HG03103 (cell line): ENCODE measurements around the gene GLB1L2.
"Not testable (repeated sequence)": the region's sequence is repeated elsewhere in the genome, so short reads cannot be mapped to it uniquely, and the experiment has no call there.

ENCODE experiments used
- ATAC-seq: cut with Tn5 transposase; IDR thresholded peaks from one replicate; pipeline ENCODE4 v1.9.1; 2021; ENCODE audit warnings: low read depth; ENCODE audit not compliant: unreplicated experiment

The GLB1L2 gene

DNA sequence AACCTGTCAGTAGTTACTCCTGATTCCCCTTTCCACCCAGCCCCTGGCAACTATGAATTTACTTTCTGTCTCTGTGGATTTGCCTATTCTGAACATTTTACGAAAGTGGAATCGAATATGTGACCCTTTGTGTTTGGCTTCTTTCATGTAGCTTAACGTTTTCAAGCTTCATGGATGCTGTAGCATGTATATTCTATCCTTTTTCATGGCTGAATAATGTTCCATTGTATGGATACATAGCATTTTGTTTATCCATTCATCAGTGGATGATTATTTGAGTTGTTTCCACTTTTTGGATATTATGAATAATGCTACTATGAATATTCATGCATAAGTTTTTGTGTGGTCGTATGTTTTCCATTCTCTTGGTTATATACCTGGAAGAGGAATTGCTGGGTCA is 9.2 kb upstream of the GLB1L2 start:
- ATAC-seq: no peak

DNA sequence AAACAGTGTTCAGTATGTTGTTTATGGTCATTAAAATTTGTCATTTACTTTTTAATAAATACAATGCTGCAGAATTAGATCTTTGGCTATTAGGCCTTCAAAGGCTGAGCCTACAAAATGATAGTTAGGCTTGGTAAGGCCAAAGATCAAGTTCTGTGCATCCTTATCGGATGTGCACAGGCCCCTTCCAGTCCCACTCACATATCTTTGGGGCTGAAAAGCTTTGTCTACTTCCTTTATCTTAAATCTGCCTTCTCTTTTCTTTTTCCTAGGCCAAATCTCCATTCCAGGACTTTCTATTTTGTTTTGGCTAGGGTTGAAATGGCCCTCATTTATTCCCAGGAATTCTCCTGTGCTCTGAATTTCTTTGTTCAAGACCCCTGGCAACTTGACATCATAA is 3.4 kb upstream of the GLB1L2 start:
- ATAC-seq: no peak

DNA sequence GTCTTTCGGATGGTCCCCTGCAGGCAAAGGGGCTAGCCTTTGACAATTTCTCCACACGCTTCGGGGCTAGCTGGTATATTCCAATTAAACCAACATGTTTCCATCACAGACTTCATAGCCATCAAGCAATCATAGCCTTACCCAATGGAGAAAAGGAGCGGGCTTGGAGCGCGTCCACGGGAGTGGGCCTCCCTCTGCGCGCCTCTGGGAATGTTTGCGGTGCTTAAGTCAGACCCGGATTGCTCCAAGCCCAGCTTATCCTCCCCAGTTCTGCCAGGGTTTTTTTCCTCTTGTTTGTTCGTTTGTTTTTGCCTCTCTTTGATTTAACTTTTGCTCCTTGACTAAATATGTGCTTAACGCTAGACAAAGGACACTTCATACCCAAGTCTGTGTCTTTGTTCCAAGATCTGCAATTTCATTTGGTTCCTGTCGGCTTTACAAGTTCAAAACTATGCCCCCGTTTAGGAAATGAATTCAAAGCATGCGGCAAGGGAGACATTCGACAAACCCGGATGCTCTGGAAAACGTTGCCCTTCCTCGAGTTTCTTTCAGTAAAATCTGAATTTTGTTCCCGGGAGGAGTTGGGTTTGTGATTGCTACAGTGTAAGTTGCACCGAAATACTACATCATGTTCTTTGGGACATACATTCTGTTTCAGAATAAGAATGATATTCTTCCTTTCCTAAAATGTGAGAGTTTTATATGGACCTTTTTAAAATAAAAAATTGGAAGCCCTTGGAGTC is 1.0 kb upstream of the GLB1L2 start:
- no peak for ATAC-seq

DNA sequence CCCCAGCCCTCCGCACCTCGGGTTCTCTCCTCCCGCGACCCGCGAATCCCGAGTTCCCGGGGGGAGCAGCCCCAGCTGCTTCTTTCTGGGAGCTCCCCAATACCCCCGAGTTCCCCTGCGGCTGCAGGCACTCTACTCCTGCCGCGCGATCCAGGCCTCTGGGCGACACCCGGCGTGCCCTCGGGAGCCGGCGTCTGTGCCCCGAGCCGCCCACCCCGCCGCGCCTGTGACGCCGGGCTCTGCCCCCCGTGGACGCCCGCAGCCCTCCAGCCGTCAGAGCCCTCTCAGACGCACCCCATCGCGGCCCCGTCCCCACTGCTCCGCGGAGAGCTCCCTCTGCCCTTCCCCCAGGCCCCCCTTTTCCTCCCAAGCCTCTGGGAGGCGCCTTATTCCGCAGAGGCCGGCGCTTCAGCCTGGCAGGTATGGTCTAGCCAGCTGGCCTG is 422 bp downstream of the GLB1L2 start:
- no peak for ATAC-seq

DNA sequence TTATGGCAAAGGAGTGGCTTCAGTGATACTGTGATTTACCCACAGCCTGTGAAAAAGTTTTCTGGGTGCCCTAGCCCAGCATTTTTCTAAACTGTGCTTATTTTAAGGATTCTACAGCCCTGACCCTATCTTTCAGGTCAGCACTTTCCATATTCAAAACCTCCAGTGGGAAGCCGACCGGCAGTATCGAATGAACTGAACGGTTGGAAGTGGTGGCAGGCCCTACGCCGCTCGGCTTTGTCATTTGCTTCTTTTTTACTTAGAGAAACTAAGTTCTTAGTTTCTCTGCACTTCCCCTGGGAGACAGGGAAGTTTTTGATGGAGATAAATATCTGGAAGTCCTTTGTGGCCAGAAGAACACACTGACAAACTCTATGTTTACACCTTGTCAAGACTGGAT is 994 bp downstream of the GLB1L2 start:
- ATAC-seq: no peak

DNA sequence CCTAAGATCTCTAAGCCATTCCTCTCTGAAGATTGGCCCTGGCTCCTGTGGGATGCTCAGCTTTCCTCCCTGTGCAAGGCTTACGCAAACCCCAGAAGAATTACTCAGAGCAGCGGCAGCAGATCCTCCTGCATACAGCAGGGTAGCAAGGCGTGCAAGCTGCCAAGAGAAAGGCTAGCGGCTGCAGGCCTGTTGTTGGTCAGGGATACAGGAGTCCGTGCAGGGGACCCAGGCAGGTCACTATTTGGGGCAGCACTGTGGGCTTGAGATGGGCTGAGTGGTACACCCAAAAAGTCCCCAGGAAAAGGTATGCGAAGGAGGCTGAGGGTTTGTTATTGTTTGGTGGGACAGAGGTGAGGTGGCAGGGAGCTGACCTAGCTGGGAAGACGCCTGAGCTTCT is 1.5 kb downstream of the GLB1L2 start:
- no peak for ATAC-seq

DNA sequence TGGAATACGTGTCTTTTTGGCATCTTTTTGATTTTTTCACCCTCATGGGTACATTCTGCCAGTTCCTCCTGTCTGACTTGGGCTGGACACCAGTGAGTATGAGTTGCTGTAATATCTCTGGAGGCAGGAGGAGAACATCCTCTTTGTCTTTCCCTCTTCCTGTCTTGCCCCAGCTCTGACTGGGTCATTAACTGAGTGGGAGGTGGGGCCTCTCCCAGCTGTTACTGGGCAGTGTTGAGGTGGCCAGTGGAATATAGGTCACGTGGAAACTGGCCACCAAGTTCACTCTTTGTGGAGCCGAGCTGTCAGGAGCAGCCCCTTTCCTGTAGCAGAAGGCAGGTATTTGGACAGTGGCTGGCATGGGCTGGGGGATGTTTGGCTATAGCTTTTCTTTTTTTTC is 2.2 kb downstream of the GLB1L2 start:
- no peak for ATAC-seq

DNA sequence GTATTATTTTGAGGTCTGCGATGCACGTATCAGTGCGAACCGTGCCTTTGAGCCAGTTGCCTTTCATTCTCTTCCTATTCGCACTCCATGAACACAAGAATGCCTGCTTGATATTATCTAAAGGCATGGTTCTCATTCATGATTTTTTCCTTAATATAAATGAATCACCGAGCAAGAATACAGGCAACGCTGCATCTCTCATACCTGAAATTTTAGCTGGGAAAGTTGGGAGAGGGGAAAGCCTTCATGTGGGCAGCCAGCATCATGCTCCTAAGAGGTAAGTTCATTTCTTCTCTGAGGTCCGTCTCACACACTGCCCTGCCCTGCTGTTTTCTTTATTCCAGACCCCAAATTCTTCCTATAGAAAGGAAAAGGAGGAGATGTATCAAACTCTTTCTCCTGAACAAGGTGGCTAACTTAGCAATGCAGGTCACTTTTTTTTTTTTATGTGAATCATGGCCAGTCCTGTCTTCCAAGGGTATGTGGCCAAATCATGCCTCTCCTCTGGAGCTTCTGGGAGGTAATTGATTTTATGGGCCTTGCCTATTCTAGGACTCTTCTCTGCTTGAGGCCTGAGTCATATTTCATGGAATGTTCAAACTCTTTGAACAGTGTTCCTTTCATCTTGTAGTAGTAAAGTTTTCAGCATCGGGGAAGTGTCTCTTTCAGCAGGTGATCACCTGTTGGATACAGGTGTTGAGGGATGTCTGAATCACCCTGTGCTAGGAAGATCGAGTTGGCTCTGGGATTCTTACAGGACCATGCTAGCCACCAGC is 3.2 kb downstream of the GLB1L2 start:
- ATAC-seq: no peak

DNA sequence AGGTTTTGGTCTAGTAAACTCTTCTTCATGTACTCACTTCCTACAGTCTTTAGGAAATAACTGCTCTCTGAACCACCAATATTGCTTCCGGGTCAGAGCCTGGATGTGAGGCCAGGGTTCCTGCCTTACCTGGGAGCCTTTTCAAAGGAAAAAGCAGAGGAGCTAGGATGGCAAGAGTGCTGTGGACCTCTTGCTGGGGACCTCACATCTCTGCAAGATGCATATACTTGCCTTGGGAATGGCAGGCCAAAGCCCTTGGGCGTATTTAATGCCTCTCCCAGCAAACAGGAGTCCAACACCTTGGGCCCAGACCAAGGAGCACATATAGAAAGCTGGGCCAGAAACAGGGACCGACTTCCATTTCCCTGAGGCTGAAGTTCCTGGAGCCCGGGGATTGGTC is 5.3 kb downstream of the GLB1L2 start:
- no peak for ATAC-seq

DNA sequence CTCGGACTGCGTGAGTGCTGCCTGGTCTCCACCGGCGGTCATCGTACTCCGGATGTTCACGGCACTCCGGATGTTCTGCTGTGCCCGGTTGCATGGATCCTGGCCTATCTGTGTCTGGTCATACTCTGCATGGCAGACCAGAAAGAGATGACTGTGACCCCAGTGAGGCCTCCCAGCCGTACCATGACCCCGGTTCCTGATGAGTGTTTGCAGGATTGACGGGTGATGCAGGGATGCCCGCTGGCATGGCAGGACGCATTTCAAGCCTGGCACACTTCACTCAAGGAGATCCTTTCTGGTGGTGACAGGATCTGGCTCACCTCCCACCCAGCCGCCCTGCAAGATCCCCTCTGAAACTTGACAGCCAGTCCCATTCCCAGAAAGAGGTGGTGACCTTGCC is 6.3 kb downstream of the GLB1L2 start:
- ATAC-seq: no peak

DNA sequence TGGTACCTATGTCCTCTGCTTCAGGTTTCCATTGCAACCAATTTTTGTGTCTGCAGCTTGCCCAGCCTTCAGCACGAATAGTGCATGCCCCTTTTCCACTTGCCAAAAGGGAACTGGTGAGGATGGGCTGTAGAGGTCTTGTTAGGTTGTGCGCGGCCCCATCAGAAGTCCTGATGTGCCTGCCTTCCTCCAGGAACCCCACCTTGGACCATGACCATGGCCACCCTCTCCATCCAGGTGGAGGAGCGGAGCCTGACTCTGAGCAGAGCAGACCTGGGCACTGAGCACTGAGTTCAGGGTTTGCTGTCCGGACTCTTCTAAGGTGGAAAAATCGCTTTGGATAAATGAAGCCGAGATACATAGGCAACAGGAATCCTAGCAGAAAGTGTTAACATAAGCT is 6.9 kb downstream of the GLB1L2 start:
- no peak for ATAC-seq

DNA sequence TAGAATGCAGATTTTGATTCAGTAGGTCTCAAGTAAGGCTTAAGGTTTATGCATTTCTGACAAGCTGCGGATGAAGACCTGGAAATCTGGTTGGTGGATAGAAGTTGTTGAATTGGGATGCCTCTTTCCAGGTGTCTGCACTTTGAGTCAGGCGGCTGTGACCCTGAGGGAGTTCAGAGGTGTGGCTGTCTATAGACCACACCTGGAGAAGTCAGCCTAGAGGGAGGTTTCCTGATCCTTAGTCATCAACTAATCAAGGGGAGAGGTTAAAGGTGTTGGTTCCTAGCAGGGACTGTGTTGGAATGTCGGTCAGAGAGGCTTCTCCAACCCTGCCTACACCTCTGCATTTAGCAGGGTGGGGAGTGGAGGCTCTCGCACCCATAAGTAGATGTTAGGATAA is 8.0 kb downstream of the GLB1L2 start:
- no peak for ATAC-seq

DNA sequence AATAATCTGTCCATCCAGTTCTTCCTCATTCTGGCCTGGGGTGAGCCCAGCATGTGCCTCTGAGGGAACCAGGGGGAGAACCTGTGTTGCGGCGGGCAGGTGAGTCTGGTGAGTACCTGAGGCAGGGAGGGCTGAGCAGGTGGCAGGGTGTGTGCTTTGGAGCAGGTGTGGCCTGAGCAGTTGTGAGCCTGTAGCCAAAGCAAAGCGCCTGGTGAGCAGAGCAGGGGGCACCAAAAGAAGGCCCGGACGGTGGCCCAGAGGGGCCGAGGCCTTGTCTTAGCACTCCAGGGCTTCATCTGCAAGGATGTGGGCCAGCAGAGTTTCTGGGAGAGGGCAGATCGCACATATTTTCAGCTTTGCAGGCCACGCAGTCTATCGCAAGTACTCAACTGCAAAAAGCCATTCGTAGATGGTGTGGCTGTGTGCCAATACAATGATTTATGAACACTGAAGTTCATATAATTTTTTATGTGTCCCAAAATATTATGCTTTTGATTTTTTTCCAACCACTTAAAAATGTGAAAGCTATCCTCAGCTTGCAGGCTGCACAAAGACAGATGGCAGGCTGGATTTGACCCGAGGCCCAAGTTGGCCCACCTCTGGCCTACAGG is 8.7 kb downstream of the GLB1L2 start:
- no peak for ATAC-seq

DNA sequence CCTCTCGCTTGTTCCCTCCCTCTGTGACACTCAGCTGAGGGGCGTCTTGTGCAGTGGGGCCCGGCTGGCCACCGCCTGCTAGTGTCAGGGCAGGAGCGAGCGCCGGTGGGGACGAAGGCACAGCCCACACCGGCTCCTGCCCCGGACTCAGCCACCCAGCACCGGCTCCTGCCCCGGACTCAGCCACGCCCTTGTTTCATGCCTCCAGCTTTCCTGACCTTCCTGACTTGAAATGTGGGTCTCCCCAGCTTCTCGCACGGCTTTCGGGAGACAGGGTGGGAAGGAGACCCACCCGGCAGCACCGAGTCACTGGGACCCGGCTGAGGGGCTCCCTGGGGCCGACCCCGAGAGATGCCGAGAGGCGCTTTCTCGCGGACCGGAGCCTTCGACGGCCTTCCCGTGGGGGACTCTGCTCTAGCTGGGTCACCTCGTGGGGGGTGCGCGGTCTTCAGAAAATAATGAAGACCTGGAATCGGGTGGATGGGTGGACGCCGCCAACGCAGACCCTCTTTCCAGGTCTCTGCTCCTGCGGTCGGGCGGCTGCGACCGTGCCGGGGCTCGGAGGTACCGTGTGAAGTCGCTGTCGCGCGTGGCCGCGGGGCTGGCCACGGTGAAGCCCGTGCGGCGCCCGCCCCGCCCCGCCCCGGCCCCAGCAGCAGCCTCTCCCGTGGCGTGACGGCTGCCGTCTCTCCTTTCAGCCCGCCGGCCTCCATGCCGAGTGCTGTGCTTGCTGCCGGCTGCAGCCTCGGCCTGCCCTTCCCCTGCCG is 10.2 kb downstream of the GLB1L2 start:
- no peak for ATAC-seq

DNA sequence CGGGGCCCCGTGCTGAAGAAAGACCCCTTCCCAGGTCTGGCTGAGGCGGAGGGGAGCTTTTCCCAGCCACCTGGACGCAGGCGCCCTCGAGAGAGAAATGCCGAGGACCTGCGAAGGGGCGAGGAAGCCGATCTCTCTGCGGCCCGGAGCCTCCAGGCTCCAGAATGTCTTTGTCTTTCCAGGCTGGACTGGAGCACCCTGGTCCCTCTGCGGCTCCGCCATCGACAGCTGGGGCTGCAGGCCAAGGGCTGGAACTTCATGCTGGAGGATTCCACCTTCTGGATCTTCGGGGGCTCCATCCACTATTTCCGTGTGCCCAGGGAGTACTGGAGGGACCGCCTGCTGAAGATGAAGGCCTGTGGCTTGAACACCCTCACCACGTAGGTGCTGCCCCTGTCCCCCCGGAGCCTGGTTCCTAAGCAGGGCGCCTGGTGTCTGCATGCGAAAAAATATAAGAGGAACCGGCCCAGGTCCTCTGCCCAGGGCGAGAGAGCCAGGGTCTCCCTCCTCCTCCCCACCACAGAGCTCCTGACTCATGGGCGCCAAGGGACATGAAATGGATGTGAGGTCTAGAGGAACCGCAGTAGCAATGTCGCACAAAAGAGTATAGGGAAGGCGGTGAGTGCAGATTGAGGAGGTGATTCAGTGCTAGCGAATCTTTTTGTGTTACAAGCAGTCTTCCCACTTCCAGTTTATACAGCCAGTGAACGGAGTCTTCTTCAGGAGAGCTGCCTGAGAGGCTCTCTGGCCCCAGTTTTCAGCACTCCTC is 11.0 kb downstream of the GLB1L2 start:
- ATAC-seq: no peak

DNA sequence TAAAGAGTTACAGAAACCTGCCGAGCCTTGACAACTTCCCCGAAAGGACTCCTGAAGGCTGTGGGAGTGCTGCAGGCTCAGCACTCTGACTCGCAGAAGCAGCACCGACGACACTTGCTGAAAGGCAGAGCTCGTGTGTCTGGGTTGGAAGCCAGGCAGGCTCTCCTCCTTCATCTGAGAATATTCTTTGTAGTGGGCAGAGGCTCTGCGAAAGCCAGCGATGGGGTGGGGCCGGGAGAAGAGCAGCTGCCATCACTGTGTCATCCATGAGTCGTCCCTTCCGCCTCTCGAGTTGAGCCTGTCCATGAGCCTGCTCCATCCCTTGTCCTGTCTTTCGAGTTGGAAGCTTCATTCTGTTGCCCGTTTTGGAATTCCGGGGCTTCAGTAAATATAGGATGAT is 11.9 kb downstream of the GLB1L2 start:
- ATAC-seq: no peak

DNA sequence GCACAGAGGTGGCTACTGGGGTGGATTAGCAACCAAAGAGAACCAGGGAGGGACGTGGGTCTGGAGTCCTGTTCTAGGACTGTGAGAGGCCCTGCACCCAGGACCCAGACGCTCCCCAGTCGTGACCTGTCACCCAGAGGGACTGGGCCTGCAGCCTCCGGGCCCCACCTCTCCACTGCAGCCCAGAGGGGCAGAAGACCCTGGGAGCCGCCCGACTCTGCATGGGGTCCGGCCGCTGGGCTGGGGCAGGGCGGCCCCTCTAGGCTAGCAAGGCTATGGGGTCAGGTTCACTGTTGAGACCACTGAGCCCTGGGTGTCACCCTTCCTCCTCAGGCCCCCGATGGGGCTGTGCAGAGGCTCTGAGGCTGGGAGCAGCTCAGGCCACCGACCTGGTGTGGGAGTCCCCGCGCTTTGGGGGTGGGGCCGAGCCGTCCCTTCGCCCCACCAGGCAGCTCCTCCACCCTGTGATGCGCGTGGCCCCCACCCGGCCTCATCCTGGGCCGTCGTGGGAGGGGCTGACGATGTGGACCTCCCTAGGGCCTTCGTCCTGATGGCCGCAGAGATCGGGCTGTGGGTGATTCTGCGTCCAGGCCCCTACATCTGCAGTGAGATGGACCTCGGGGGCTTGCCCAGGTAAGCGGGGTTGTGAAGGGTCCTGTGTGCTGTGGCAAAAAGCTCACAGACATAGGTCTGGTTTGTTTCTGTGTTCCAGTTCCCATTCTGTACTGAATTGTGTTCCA is 12.9 kb downstream of the GLB1L2 start:
- not testable (repeated sequence) for ATAC-seq

DNA sequence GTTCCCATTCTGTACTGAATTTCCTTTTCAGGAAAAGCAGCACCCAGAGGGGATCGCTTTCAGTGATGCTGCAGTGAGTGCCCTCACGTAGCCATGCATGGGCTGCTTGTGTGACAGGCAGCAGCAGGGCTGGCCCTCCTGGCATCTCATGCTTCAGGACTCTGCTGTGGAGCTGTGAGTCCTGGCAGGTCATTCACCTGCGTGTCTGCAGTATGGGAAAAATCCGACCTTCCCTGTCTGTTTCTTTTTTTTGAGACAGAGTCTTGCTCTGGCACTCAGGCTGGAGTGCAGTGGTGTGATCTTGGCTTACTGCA is 13.4 kb downstream of the GLB1L2 start:
- ATAC-seq: no peak

DNA sequence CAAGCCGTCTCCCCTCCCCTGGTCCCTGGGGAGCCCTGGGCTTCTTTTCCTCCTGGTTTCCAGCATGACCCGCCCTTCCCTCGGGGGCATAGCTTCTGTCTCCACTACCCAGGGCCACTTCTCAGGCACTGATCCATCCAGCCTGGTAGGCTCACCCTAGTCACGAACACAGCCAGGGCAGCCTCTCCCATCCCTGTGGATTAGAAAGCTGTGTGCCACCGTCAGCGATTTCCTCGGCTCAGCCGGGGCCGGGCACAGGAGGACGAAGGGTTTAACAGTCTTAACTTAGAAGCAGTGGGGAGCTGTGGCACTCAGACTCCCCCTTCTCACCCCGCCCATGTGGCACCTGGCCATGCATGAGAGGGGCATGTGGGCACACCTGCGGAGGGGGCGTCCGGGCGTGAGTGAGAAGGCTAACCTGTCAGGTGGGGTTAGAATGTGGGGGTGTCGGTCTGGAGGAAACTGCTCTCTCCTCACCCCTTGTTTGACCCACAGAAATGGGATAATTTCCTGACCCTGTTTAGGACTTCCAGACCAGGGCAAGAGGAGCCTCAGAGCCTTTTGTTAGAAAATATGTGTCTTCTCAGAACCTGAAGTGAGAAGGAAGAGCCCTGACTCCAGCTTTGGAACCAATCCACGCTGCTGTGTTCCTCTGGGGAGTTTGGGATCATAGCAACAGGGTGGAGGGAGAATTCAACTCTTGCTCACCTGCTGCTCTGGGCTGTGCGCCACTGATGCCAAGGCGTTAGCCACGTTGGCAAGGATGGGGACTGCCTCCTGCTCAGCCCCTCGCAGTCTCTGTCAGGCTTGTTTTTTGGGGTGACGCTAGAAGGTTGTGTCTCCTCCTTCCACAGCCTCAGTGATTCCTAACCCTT is 14.6 kb downstream of the GLB1L2 start:
- no peak for ATAC-seq
